Measurements from ENCODE around the gene NFATC2.

NFATC2 gene

GRCh38 chr20:51505566-51505965 is 37.0 kb downstream of the NFATC2 start:
- Histone ChIP-seq H3K27me3 (ENCODE audit: low read depth, low read length) (no peaks in the 10 kb centered on the region), H2AFZ (ENCODE audit: low read depth, low read length) (no peak overlapping the region), H4K20me1 (ENCODE audit: insufficient read depth, low read length) (peaks cover 85% of the 10 kb centered on the region), H3K36me3 (replicated peaks; ENCODE audit: low read depth, low read length) (peaks cover 74% of the 10 kb centered on the region), H3K79me2 (ENCODE audit: low read length) (peaks cover 66% of the 10 kb centered on the region), H3K9ac (ENCODE audit: low read length) (no peak overlapping the region), H3K4me2 (ENCODE audit: low read length) (no peak overlapping the region), H3K4me3 (ENCODE audit: low read length) (no peak overlapping the region), H3K4me1 (ENCODE audit: low read length) (peaks cover 24% of the 10 kb centered on the region), H3K27ac (ENCODE audit: low read length) (no peak overlapping the region), H3K9me3 (ENCODE audit: insufficient read depth, low read length) (no peaks in the 10 kb centered on the region)
- TF ChIP-seq EZH2phosphoT487 (IDR thresholded peaks at IDR 0.05; ENCODE audit: low read depth): no peak
- no peak for TF ChIP-seq CTCF (IDR thresholded peaks at IDR 0.05; ENCODE audit: low read depth, low read length)

- H3K79me2 ChIP-seq (ENCODE audit: low read length): peaks cover 61% of the 10 kb centered on the region
- H3K27me3 ChIP-seq (ENCODE audit: low read depth, low read length): no peaks in the 10 kb centered on the region
These were observed 39.1 kb downstream of the NFATC2 start for GRCh38 chr20:51503376-51503775.

GRCh38 chr20:51500936-51501335 is 41.6 kb downstream of the NFATC2 start:
- H3K79me2 ChIP-seq (ENCODE audit: low read length): peaks cover 74% of the 10 kb centered on the region
- H4K20me1 ChIP-seq (ENCODE audit: insufficient read depth, low read length): peaks cover 85% of the 10 kb centered on the region
- TF ChIP-seq CTCF (IDR thresholded peaks at IDR 0.05; ENCODE audit: low read depth, low read length): no peak
- no peak for TF ChIP-seq EZH2phosphoT487 (IDR thresholded peaks at IDR 0.05; ENCODE audit: low read depth)
- no peaks in the 10 kb centered on the region for H3K9me3 ChIP-seq (ENCODE audit: insufficient read depth, low read length)
- no peaks in the 10 kb centered on the region for H3K27me3 ChIP-seq (ENCODE audit: low read depth, low read length)
- peaks cover 60% of the 10 kb centered on the region for H3K4me1 ChIP-seq (ENCODE audit: low read length)
- peaks cover 68% of the 10 kb centered on the region for H3K36me3 ChIP-seq (replicated peaks; ENCODE audit: low read depth, low read length)
- H3K27ac ChIP-seq (ENCODE audit: low read length): peak overlapping the region; percentile 7; the same call in 1 of the 2 replicates
- no peak overlapping the region for H3K4me2 ChIP-seq (ENCODE audit: low read length)
- no peak overlapping the region for H3K9ac ChIP-seq (ENCODE audit: low read length)
- H2AFZ ChIP-seq (ENCODE audit: low read depth, low read length): no peak overlapping the region
- H3K4me3 ChIP-seq (ENCODE audit: low read length): no peak overlapping the region

More at GRCh38 chr20:51503376-51503775, 39.1 kb downstream of the NFATC2 start:
- no peak overlapping the region for H3K4me3 ChIP-seq (ENCODE audit: low read length)
- H4K20me1 ChIP-seq (ENCODE audit: insufficient read depth, low read length): peaks cover 84% of the 10 kb centered on the region
- no peaks in the 10 kb centered on the region for H3K9me3 ChIP-seq (ENCODE audit: insufficient read depth, low read length)
- no peak for TF ChIP-seq CTCF (IDR thresholded peaks at IDR 0.05; ENCODE audit: low read depth, low read length)
- no peak for TF ChIP-seq EZH2phosphoT487 (IDR thresholded peaks at IDR 0.05; ENCODE audit: low read depth)
- H3K27ac ChIP-seq (ENCODE audit: low read length): no peak overlapping the region
- H3K4me1 ChIP-seq (ENCODE audit: low read length): peaks cover 42% of the 10 kb centered on the region
- no peak overlapping the region for H3K9ac ChIP-seq (ENCODE audit: low read length)
- H3K4me2 ChIP-seq (ENCODE audit: low read length): no peak overlapping the region
- H2AFZ ChIP-seq (ENCODE audit: low read depth, low read length): no peak overlapping the region
- peaks cover 71% of the 10 kb centered on the region for H3K36me3 ChIP-seq (replicated peaks; ENCODE audit: low read depth, low read length)

GRCh38 chr20:51500311-51500710 is 42.2 kb downstream of the NFATC2 start:
- H3K9ac ChIP-seq (ENCODE audit: low read length): no peak overlapping the region
- H3K4me1 ChIP-seq (ENCODE audit: low read length): peaks cover 61% of the 10 kb centered on the region
- peaks cover 75% of the 10 kb centered on the region for H3K79me2 ChIP-seq (ENCODE audit: low read length)
- H3K4me2 ChIP-seq (ENCODE audit: low read length): peak overlapping the region; percentile 8
- H2AFZ ChIP-seq (ENCODE audit: low read depth, low read length): no peak overlapping the region
- H4K20me1 ChIP-seq (ENCODE audit: insufficient read depth, low read length): peaks cover 86% of the 10 kb centered on the region
- peak overlapping the region; percentile 10; the same call in 1 of the 2 replicates for H3K27ac ChIP-seq (ENCODE audit: low read length)
- H3K4me3 ChIP-seq (ENCODE audit: low read length): no peak overlapping the region
- peaks cover 68% of the 10 kb centered on the region for H3K36me3 ChIP-seq (replicated peaks; ENCODE audit: low read depth, low read length)
- H3K27me3 ChIP-seq (ENCODE audit: low read depth, low read length): no peaks in the 10 kb centered on the region
- TF ChIP-seq CTCF (IDR thresholded peaks at IDR 0.05; ENCODE audit: low read depth, low read length) (no peak), EZH2phosphoT487 (IDR thresholded peaks at IDR 0.05; ENCODE audit: low read depth) (no peak)
- no peaks in the 10 kb centered on the region for H3K9me3 ChIP-seq (ENCODE audit: insufficient read depth, low read length)

All from OCI-LY3 (cell line).